Stimulated activated CD4-positive, alpha-beta T cell treated with anti-CD3 and anti-CD28 coated beads, Interleukin-1b, Interleukin-23, amount 100 ng/mL, for 1 hour (primary cell): ENCODE data around the gene ATP11A.
"Not testable (repeated sequence)": the region's sequence is repeated elsewhere in the genome, so short reads cannot be mapped to it uniquely, and the experiment has no call there.

Experiments
- DNase-seq, 2 donors: peaks; one replicate each; pipeline ENCODE4 v3.0.0-alpha.2; 2020; ENCODE audit warnings: low read depth in 2 of 2

ATP11A gene

GRCh38 chr13:112670864-112671263 lies 19.0 kb upstream of the ATP11A start:
- DNase-seq = no peak

GRCh38 chr13:112671359-112671758 lies 18.5 kb upstream of the ATP11A start:
- no peak for DNase-seq

- DNase-seq = no peak
Measured at GRCh38 chr13:112672651-112673284, 17.1 kb upstream of the ATP11A start.

GRCh38 chr13:112674412-112675365 lies 15.1 kb upstream of the ATP11A start:
- no peak for DNase-seq

- DNase-seq = no peak
Measured at GRCh38 chr13:112675366-112675756, 14.5 kb upstream of the ATP11A start.

- DNase-seq = not testable (repeated sequence)
Measured at GRCh38 chr13:112677421-112677962, 12.3 kb upstream of the ATP11A start.

- no peak for DNase-seq
Measured at GRCh38 chr13:112679381-112679780, 10.5 kb upstream of the ATP11A start.

- DNase-seq = no peak
Measured at GRCh38 chr13:112679932-112680677, 9.7 kb upstream of the ATP11A start.

GRCh38 chr13:112680741-112681360 lies 9.0 kb upstream of the ATP11A start:
- DNase-seq = no peak

GRCh38 chr13:112683581-112683980 lies 6.3 kb upstream of the ATP11A start:
- DNase-seq = no peak

- no peak for DNase-seq
Measured at GRCh38 chr13:112684071-112684845, 5.6 kb upstream of the ATP11A start.

GRCh38 chr13:112685189-112685805 lies 4.5 kb upstream of the ATP11A start:
- DNase-seq = not testable (repeated sequence)

- DNase-seq = no peak
Measured at GRCh38 chr13:112685896-112686295, 3.9 kb upstream of the ATP11A start.

- DNase-seq = no peak
Measured at GRCh38 chr13:112686364-112686763, 3.5 kb upstream of the ATP11A start.

- DNase-seq = no peak
Measured at GRCh38 chr13:112686987-112687386, 2.9 kb upstream of the ATP11A start.

GRCh38 chr13:112687836-112688559 lies 1.8 kb upstream of the ATP11A start:
- no peak for DNase-seq

GRCh38 chr13:112688560-112689302 lies 1.1 kb upstream of the ATP11A start:
- DNase-seq = no peak

GRCh38 chr13:112690283-112690929 lies 568 bp downstream of the ATP11A start:
- DNase-seq = no peak
